ENCODE results near the gene METTL25B. TPM values are rescaled to one million over a fixed set of nuclear protein-coding genes. Genes with fewer than 3 reads are reported as not detected.

METTL25B gene
- total and polyA plus RNA-seq, 4 donors = 8.1 to 36.0 (median 31.6) TPM

DNA sequence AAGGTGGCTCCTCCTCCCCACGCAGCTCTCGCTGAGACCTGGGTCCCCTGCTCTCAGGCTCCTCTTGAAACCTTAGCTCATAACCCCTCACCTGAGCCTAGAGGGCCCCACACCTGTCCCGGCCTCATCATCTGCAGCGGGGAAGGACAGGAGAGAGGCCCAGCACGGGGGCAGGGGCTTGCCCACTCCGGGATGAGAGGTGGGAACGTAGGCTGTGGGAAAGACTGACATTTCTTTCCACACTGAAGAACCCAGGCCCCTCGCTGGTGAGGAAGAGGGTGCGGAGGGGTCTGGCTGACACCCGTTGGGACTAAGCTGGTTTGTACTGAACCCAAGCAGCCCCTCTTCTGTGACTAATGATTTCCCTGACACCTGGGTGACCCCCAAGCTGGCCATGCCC, 37.1 kb upstream of the METTL25B start:
- H3K4me1 ChIP-seq (ENCODE audit: control insufficient read depth, insufficient read depth, low read length) = peaks cover 43% of the 10 kb centered on the region
- H3K27ac ChIP-seq (ENCODE audit: low read depth, low read length) = no peak overlapping the region
- H3K4me3 ChIP-seq (ENCODE audit: low read depth, low read length) = no peak overlapping the region
- peaks cover 19% of the 10 kb centered on the region for H3K27me3 ChIP-seq (ENCODE audit: control insufficient read depth, insufficient read depth, low read length)
- WGBS (ENCODE audit: insufficient coverage) = 53% methylated on average over 9 of the region's 10 CpGs
- no peak for DNase-seq (ENCODE audit: low read depth in 4 of 6, low spot score in 6 of 6)
- no peaks in the 10 kb centered on the region for H3K9me3 ChIP-seq (ENCODE audit: control insufficient read depth, insufficient read depth, low read length)
- no peaks in the 10 kb centered on the region for H3K36me3 ChIP-seq (ENCODE audit: control insufficient read depth, insufficient read depth, low read length)

DNA sequence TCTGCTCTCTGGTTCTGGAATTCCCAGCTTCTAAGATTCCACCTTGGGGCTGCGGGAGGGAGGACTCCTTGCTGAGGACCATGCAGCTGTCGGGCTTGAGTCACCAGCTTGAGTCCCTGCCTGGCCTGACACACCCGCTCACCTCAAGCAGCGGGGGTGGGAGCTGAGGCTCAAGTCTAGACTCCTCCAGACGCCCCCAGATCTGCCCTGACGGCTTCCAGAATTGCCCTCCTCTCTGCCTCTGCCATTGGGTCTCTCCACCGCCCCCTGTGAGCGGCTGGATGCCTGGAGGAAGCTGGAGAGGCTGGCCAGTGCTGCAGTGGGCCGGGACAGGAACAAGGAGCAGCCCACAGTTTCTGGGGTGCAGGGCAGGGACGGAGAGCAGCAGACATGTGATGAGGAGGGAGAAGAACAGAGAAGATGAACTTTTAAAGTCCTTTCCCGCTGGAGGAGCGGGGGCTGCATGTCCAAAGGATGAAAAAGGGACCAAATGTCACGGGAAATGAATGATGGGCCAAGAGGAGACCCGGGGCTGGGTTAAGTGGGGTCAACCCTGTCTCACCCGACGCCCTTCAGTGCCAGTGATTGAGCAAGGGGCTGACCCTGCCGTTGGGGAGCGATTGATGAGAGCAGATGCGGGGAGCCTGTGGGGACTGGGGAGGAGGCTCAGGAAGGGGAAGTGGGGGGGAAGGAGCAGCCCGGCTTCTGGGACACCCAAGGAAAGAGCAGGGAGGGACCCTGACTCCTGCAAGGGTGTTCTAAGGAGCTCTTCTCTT, 36.4 kb upstream of the METTL25B start:
- Histone ChIP-seq H3K27me3 (ENCODE audit: control insufficient read depth, insufficient read depth, low read length) (peaks cover 19% of the 10 kb centered on the region), H3K9me3 (ENCODE audit: control insufficient read depth, insufficient read depth, low read length) (no peaks in the 10 kb centered on the region), H3K4me3 (ENCODE audit: low read depth, low read length) (no peak overlapping the region), H3K36me3 (ENCODE audit: control insufficient read depth, insufficient read depth, low read length) (no peaks in the 10 kb centered on the region), H3K27ac (ENCODE audit: low read depth, low read length) (no peak overlapping the region), H3K4me1 (ENCODE audit: control insufficient read depth, insufficient read depth, low read length) (peaks cover 43% of the 10 kb centered on the region)
- no peak for DNase-seq (ENCODE audit: low read depth in 4 of 6, low spot score in 6 of 6)
- 41% methylated on average over 18 of the region's 20 CpGs for WGBS (ENCODE audit: insufficient coverage)

DNA sequence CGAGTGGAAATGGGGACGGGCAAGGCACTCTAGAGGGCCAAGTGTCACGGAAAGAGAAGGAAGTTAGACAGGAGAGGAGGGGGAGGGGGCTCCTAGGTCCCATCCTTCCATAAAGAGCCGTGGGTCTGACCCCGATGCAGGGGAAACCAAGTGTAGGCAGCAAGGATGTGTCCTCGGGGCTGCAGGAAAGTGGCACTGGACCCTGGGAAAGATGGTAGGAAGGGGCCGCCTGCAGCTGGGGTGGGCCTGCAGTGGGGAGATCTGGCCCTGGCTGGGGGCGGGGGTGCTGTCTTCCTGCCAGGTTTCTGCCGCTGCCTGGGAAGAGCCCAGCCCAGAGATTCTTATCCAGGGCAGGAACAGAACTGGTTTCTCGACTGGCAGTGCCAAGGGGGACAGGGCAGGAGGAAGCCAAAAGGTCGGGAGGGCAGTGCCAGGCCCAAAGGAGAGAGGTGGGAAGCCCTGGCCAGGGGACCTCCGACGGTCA, 35.8 kb upstream of the METTL25B start:
- H3K27ac ChIP-seq (ENCODE audit: low read depth, low read length) = no peak overlapping the region
- H3K4me1 ChIP-seq (ENCODE audit: control insufficient read depth, insufficient read depth, low read length) = peaks cover 43% of the 10 kb centered on the region
- H3K36me3 ChIP-seq (ENCODE audit: control insufficient read depth, insufficient read depth, low read length) = no peaks in the 10 kb centered on the region
- WGBS (ENCODE audit: insufficient coverage) = 21% methylated on average over 13 of the region's 13 CpGs
- H3K9me3 ChIP-seq (ENCODE audit: control insufficient read depth, insufficient read depth, low read length) = no peaks in the 10 kb centered on the region
- H3K4me3 ChIP-seq (ENCODE audit: low read depth, low read length) = no peak overlapping the region
- H3K27me3 ChIP-seq (ENCODE audit: control insufficient read depth, insufficient read depth, low read length) = peaks cover 19% of the 10 kb centered on the region
- DNase-seq (ENCODE audit: low read depth in 4 of 6, low spot score in 6 of 6) = no peak

DNA sequence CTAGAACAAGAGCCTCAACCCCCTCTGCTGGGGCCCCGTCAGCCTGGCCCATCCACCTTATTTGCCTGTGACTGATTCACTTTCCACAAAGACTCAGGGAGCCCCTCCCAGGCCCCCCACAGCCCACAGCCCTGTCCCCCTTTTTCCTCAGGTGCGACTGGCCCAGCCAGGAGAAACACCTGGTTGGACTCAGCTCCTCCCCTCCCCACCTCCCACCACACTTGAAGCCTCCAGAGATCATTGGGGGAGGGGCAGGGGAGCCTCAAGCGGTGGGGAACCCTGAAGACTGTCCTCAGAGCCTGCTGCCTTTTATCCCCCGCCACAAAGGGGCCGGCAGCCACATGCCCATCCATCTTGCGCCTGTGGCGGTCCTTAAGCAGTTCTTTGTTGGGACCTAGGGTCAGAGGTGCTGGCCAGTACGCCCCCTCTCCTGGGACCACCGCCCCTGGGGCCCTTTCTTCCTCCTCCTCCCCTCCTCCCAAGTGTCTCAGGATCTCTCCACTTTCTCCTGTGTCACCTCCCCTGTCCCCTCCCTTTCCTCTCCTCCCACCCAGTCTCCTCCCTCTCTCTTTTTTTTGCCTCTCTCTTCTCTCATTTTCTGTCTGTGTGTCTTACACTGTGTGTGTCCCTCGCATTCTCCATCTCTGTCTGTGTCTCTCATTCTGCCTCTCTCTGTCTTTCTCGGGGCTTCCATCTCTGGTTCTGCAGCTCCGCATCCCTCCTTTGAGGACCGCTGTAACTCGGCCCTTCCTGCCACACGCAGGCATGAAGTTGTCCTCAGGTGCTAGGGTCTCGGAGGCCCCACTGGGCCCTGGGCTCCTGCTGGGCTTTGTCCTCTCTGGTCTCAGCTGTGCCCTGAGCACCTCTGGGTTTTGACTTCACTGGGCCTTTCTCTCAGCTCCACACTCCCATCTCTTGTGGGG, 35.1 kb upstream of the METTL25B start:
- Histone ChIP-seq H3K4me3 (ENCODE audit: low read depth, low read length) (no peak overlapping the region), H3K9me3 (ENCODE audit: control insufficient read depth, insufficient read depth, low read length) (no peaks in the 10 kb centered on the region), H3K27me3 (ENCODE audit: control insufficient read depth, insufficient read depth, low read length) (peaks cover 19% of the 10 kb centered on the region), H3K4me1 (ENCODE audit: control insufficient read depth, insufficient read depth, low read length) (peaks cover 43% of the 10 kb centered on the region), H3K27ac (ENCODE audit: low read depth, low read length) (no peak overlapping the region), H3K36me3 (ENCODE audit: control insufficient read depth, insufficient read depth, low read length) (no peaks in the 10 kb centered on the region)
- no peak for DNase-seq (ENCODE audit: low read depth in 4 of 6, low spot score in 6 of 6)
- 31% methylated on average over 15 of the region's 16 CpGs for WGBS (ENCODE audit: insufficient coverage)

DNA sequence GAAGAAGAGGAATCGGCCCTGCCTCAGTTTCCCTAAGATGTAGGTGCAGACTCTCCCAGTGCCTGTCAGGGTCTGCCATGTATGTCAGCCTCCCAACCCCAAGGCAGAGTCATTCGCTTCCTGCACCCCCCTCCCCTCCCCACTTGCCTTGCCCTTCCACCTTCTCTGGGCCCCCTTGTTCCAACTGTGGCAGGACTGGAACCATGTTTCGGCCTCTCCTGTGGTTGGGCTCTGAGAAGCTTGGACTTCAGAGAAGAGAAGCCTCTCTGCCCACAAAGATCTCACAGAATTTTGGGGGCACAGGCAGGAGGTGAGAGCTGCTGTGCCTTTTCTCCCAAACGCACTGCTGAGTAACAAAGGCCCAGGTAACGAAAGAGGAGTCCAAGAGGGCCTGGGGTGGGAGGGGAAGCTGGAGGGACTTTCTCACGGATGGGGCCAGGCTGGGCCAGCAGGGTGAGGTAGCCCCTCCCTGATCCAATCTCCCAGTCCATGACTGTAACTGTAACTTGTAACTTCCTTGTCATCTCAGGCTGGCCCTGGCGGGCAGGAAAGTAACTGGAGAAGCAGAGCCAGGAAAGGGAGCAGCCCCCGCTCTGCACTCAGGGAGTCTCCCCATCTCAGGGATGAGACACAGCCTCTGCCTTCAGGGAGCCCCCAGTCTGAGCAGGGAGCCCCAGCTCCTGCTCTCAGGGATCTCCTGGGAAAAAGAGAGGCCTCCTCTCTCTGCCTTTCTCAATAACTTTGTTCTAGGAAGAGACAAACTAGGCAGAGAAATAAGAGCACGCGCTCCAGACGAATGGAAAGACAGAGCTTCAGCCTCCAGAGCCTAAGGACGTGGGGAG, 34.2 kb upstream of the METTL25B start:
- Histone ChIP-seq H3K27ac (ENCODE audit: low read depth, low read length) (no peak overlapping the region), H3K4me3 (ENCODE audit: low read depth, low read length) (no peak overlapping the region), H3K36me3 (ENCODE audit: control insufficient read depth, insufficient read depth, low read length) (peaks cover 2% of the 10 kb centered on the region), H3K27me3 (ENCODE audit: control insufficient read depth, insufficient read depth, low read length) (peaks cover 19% of the 10 kb centered on the region), H3K9me3 (ENCODE audit: control insufficient read depth, insufficient read depth, low read length) (no peaks in the 10 kb centered on the region), H3K4me1 (ENCODE audit: control insufficient read depth, insufficient read depth, low read length) (peaks cover 42% of the 10 kb centered on the region)
- 74% methylated on average over 8 of the region's 12 CpGs for WGBS (ENCODE audit: insufficient coverage)
- no peak for DNase-seq (ENCODE audit: low read depth in 4 of 6, low spot score in 6 of 6)

DNA sequence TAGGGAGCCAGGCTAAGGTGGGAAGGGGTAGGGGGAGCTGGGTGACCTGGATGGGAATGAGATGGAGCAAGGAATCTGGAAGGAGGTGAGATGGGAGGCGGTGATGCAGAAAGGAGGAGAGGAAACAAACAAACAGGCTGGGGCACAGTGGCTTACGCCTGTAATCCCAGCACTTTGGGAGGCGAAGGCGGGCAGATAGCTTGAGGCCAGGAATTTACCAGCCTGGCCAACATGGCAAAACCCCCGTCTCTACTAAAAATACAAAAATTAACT, 33.6 kb upstream of the METTL25B start:
- no peak for DNase-seq (ENCODE audit: low read depth in 4 of 6, low spot score in 6 of 6)
- Histone ChIP-seq H3K36me3 (ENCODE audit: control insufficient read depth, insufficient read depth, low read length) (peaks cover 4% of the 10 kb centered on the region), H3K4me1 (ENCODE audit: control insufficient read depth, insufficient read depth, low read length) (peaks cover 36% of the 10 kb centered on the region), H3K9me3 (ENCODE audit: control insufficient read depth, insufficient read depth, low read length) (no peaks in the 10 kb centered on the region), H3K27me3 (ENCODE audit: control insufficient read depth, insufficient read depth, low read length) (peaks cover 19% of the 10 kb centered on the region), H3K4me3 (ENCODE audit: low read depth, low read length) (no peak overlapping the region), H3K27ac (ENCODE audit: low read depth, low read length) (no peak overlapping the region)
- WGBS (ENCODE audit: insufficient coverage) = 83% methylated on average over 1 of the region's 5 CpGs

DNA sequence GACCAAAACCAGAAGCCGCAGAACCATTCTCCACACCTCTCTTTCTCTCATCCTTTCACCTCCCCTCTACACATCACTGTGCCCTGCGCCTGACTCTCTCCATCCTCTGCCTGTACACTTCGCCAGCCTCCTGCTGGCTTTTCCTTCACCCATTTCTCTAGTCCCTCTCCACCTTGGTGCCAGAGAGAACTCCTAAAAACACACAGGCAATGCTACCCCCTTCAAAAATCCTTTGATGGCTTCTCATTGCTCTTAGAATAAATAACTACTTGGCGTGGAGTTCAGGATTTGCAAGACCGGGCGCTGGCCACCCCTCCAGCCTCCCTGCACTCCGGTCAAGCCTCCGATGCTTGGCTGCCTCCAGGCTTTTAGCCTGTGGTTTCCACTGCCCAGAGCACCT, 31.5 kb upstream of the METTL25B start:
- 95% methylated on average over 8 of the region's 8 CpGs for whole genome bisulfite sequencing (ENCODE audit: insufficient coverage)
- H3K36me3 ChIP-seq (ENCODE audit: control insufficient read depth, insufficient read depth, low read length) = peaks cover 12% of the 10 kb centered on the region
- peaks cover 10% of the 10 kb centered on the region for H3K27me3 ChIP-seq (ENCODE audit: control insufficient read depth, insufficient read depth, low read length)
- DNase-seq (ENCODE audit: low read depth in 4 of 6, low spot score in 6 of 6) = no peak
- H3K4me1 ChIP-seq (ENCODE audit: control insufficient read depth, insufficient read depth, low read length) = peaks cover 16% of the 10 kb centered on the region
- H3K27ac ChIP-seq (ENCODE audit: low read depth, low read length) = no peak overlapping the region
- H3K9me3 ChIP-seq (ENCODE audit: control insufficient read depth, insufficient read depth, low read length) = no peaks in the 10 kb centered on the region
- no peak overlapping the region for H3K4me3 ChIP-seq (ENCODE audit: low read depth, low read length)

DNA sequence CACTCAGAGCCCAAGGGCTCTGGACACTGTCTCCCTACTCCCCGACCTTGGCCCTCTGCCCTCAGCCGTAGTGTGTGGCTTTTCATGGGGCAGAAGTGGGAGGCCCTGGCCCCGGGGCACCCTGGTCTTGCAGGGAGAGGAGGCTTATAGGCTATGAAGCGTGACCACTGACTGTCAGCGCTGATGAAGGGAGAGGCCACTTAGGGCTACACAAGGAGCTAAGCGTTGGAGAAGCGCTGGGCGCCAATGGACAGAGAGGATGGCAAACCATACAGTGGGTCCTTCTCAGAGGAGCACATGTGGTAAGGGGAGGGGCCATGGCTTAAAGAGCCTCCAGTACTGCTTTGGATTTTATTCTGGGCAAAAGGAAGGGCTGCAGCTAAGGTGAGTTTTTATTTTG, 30.8 kb upstream of the METTL25B start:
- Histone ChIP-seq H3K27me3 (ENCODE audit: control insufficient read depth, insufficient read depth, low read length) (peaks cover 3% of the 10 kb centered on the region), H3K9me3 (ENCODE audit: control insufficient read depth, insufficient read depth, low read length) (no peaks in the 10 kb centered on the region), H3K4me3 (ENCODE audit: low read depth, low read length) (no peak overlapping the region), H3K4me1 (ENCODE audit: control insufficient read depth, insufficient read depth, low read length) (peaks cover 8% of the 10 kb centered on the region), H3K27ac (ENCODE audit: low read depth, low read length) (no peak overlapping the region), H3K36me3 (ENCODE audit: control insufficient read depth, insufficient read depth, low read length) (peaks cover 12% of the 10 kb centered on the region)
- no peak for DNase-seq (ENCODE audit: low read depth in 4 of 6, low spot score in 6 of 6)
- WGBS (ENCODE audit: insufficient coverage) = 54% methylated on average over 7 of the region's 8 CpGs

DNA sequence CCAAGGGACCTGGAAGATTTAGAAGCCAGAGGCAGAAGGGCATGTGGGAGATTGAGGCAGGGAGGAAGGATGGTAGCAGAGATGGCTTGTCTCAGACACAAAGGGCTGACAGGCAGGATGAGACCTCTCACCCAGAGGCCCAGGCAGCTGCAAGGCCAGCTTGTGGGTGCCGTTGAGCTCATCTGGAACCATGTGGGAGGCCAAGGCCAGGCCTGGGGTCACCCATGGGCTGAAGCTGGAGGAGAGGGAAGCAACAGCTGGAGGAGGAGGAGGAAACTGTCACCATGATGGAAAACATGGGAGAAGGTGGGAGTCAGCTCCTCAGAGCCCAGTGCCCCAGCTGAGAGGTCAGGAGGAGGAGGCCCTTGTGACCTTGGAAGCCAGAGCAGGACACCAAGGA, 29.3 kb upstream of the METTL25B start:
- WGBS (ENCODE audit: insufficient coverage) = 60% methylated on average over 1 of the region's 1 CpG
- Histone ChIP-seq H3K9me3 (ENCODE audit: control insufficient read depth, insufficient read depth, low read length) (no peaks in the 10 kb centered on the region), H3K27me3 (ENCODE audit: control insufficient read depth, insufficient read depth, low read length) (peaks cover 12% of the 10 kb centered on the region), H3K36me3 (ENCODE audit: control insufficient read depth, insufficient read depth, low read length) (peaks cover 14% of the 10 kb centered on the region), H3K27ac (ENCODE audit: low read depth, low read length) (no peak overlapping the region), H3K4me3 (ENCODE audit: low read depth, low read length) (no peak overlapping the region), H3K4me1 (ENCODE audit: control insufficient read depth, insufficient read depth, low read length) (peaks cover 8% of the 10 kb centered on the region)
- DNase-seq (ENCODE audit: low read depth in 4 of 6, low spot score in 6 of 6) = no peak

Data from spinal cord (tissue), 10 donors.